ENCODE results near the gene FOXO3.

The FOXO3 gene

GRCh38 chr6:108597572-108598304 is 37.0 kb downstream of the FOXO3 start:
- DNase-seq = peak in 3 of 4 experiments; percentile 49 to 65 (median 60)

GRCh38 chr6:108598305-108598863 is 37.7 kb downstream of the FOXO3 start:
- DNase-seq = peak; percentile 56 to 81 (median 62)

GRCh38 chr6:108604156-108604555 is 43.4 kb downstream of the FOXO3 start:
- DNase-seq = no peak

- no peak for DNase-seq
Measured at GRCh38 chr6:108606250-108606690, 45.6 kb downstream of the FOXO3 start.

GRCh38 chr6:108608453-108609275 is 47.9 kb downstream of the FOXO3 start:
- no peak for DNase-seq

- no peak for DNase-seq
Measured at GRCh38 chr6:108609276-108609769, 48.6 kb downstream of the FOXO3 start.

GRCh38 chr6:108610270-108610839 is 49.6 kb downstream of the FOXO3 start:
- DNase-seq = no peak

GRCh38 chr6:108610957-108611586 is 50.4 kb downstream of the FOXO3 start:
- DNase-seq = no peak

- DNase-seq = no peak
Measured at GRCh38 chr6:108612852-108613251, 52.1 kb downstream of the FOXO3 start.

GRCh38 chr6:108616544-108616943 is 55.8 kb downstream of the FOXO3 start:
- DNase-seq = peak in 3 of 4 experiments; percentile 44 to 59 (median 56)

GRCh38 chr6:108616973-108617372 is 56.3 kb downstream of the FOXO3 start:
- peak; percentile 20 to 72 (median 47) for DNase-seq

- no peak for DNase-seq
Measured at GRCh38 chr6:108618623-108619152, 58.0 kb downstream of the FOXO3 start.

- DNase-seq = no peak
Measured at GRCh38 chr6:108619431-108620197, 58.9 kb downstream of the FOXO3 start.

GRCh38 chr6:108621117-108621516 is 60.4 kb downstream of the FOXO3 start:
- peak; percentile 77 to 94 (median 87) for DNase-seq

- DNase-seq = peak; percentile 93 to 99 (median 95)
Measured at GRCh38 chr6:108622641-108623298, 62.1 kb downstream of the FOXO3 start.

- no peak for DNase-seq
Measured at GRCh38 chr6:108623995-108624394, 63.3 kb downstream of the FOXO3 start.

- no peak for DNase-seq
Measured at GRCh38 chr6:108625581-108625980, 64.9 kb downstream of the FOXO3 start.

GRCh38 chr6:108626777-108627176 is 66.1 kb downstream of the FOXO3 start:
- DNase-seq = peak in 2 of 4 experiments; percentile 16 to 22

- no peak for DNase-seq
Measured at GRCh38 chr6:108627692-108628550, 67.2 kb downstream of the FOXO3 start.
